ENCODE data around the gene ULK4.

ULK4 gene

GRCh38 chr3:41940393-41940792 is 21.5 kb downstream of the ULK4 start:
- Histone ChIP-seq H3K9ac (ENCODE audit: low read length) (no peak overlapping the region), H3K4me2 (ENCODE audit: low read length) (no peak overlapping the region)

GRCh38 chr3:41936384-41936783 is 25.5 kb downstream of the ULK4 start:
- H3K27me3 ChIP-seq (ENCODE audit: low read depth, low read length): no peaks in the 10 kb centered on the region
- H3K4me1 ChIP-seq (ENCODE audit: low read length): no peaks in the 10 kb centered on the region
- no peak overlapping the region for H3K4me3 ChIP-seq (ENCODE audit: low read length)
- peaks cover 11% of the 10 kb centered on the region for H3K36me3 ChIP-seq (replicated peaks; ENCODE audit: low read depth, low read length)
- H4K20me1 ChIP-seq (ENCODE audit: insufficient read depth, low read length): no peaks in the 10 kb centered on the region
- H2AFZ ChIP-seq (ENCODE audit: low read depth, low read length): no peak overlapping the region
- H3K79me2 ChIP-seq (ENCODE audit: low read length): no peaks in the 10 kb centered on the region
- no peak overlapping the region for H3K9ac ChIP-seq (ENCODE audit: low read length)
- H3K4me2 ChIP-seq (ENCODE audit: low read length): no peak overlapping the region
- no peak overlapping the region for H3K27ac ChIP-seq (ENCODE audit: low read length)
- TF ChIP-seq EZH2phosphoT487 (IDR thresholded peaks at IDR 0.05; ENCODE audit: low read depth): no peak
- TF ChIP-seq CTCF (IDR thresholded peaks at IDR 0.05; ENCODE audit: low read depth, low read length): no peak
- H3K9me3 ChIP-seq (ENCODE audit: insufficient read depth, low read length): peaks cover 5% of the 10 kb centered on the region

More at GRCh38 chr3:41940393-41940792, 21.5 kb downstream of the ULK4 start:
- Histone ChIP-seq H3K27ac (ENCODE audit: low read length) (no peak overlapping the region), H3K27me3 (ENCODE audit: low read depth, low read length) (no peaks in the 10 kb centered on the region), H3K9me3 (ENCODE audit: insufficient read depth, low read length) (peaks cover 5% of the 10 kb centered on the region), H3K4me1 (ENCODE audit: low read length) (no peaks in the 10 kb centered on the region), H3K36me3 (replicated peaks; ENCODE audit: low read depth, low read length) (peaks cover 11% of the 10 kb centered on the region), H3K4me3 (ENCODE audit: low read length) (no peak overlapping the region), H3K79me2 (ENCODE audit: low read length) (no peaks in the 10 kb centered on the region), H4K20me1 (ENCODE audit: insufficient read depth, low read length) (no peaks in the 10 kb centered on the region), H2AFZ (ENCODE audit: low read depth, low read length) (no peak overlapping the region)
- no peak for TF ChIP-seq EZH2phosphoT487 (IDR thresholded peaks at IDR 0.05; ENCODE audit: low read depth)
- TF ChIP-seq CTCF (IDR thresholded peaks at IDR 0.05; ENCODE audit: low read depth, low read length): no peak

GRCh38 chr3:41933154-41933676 is 28.7 kb downstream of the ULK4 start:
- Histone ChIP-seq H3K27ac (ENCODE audit: low read length) (no peak overlapping the region), H4K20me1 (ENCODE audit: insufficient read depth, low read length) (no peaks in the 10 kb centered on the region), H3K79me2 (ENCODE audit: low read length) (no peaks in the 10 kb centered on the region), H3K9ac (ENCODE audit: low read length) (no peak overlapping the region), H3K4me1 (ENCODE audit: low read length) (no peaks in the 10 kb centered on the region), H2AFZ (ENCODE audit: low read depth, low read length) (no peak overlapping the region), H3K27me3 (ENCODE audit: low read depth, low read length) (no peaks in the 10 kb centered on the region), H3K9me3 (ENCODE audit: insufficient read depth, low read length) (no peaks in the 10 kb centered on the region), H3K36me3 (replicated peaks; ENCODE audit: low read depth, low read length) (peaks cover 9% of the 10 kb centered on the region), H3K4me3 (ENCODE audit: low read length) (no peak overlapping the region), H3K4me2 (ENCODE audit: low read length) (no peak overlapping the region)
- TF ChIP-seq CTCF (IDR thresholded peaks at IDR 0.05; ENCODE audit: low read depth, low read length) (no peak), EZH2phosphoT487 (IDR thresholded peaks at IDR 0.05; ENCODE audit: low read depth) (no peak)

DNA sequence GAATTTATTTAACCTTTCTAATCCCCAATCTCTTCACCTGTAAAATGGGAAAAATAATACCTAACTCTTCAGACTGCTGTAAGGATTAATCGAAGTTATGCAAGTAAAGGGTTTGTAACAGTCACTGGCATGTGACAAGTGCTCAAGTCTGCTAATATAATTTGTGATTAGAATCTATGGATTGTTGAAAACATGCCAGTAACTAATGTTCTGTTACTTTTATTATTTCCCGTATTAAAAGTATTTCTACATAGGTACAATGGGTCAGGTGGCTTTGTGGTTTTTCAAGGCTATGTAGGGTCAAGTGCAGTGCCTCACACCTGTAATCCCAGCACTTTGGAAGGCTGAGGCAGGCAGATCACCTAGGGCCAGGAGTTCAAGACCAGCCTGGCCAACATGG is 29.4 kb downstream of the ULK4 start:
- H4K20me1 ChIP-seq (ENCODE audit: insufficient read depth, low read length): no peaks in the 10 kb centered on the region
- H3K27ac ChIP-seq (ENCODE audit: low read length): no peak overlapping the region
- H3K9ac ChIP-seq (ENCODE audit: low read length): no peak overlapping the region
- H3K27me3 ChIP-seq (ENCODE audit: low read depth, low read length): no peaks in the 10 kb centered on the region
- H2AFZ ChIP-seq (ENCODE audit: low read depth, low read length): no peak overlapping the region
- TF ChIP-seq EZH2phosphoT487 (IDR thresholded peaks at IDR 0.05; ENCODE audit: low read depth) (no peak), CTCF (IDR thresholded peaks at IDR 0.05; ENCODE audit: low read depth, low read length) (no peak)
- no peak overlapping the region for H3K4me2 ChIP-seq (ENCODE audit: low read length)
- H3K4me3 ChIP-seq (ENCODE audit: low read length): no peak overlapping the region
- H3K9me3 ChIP-seq (ENCODE audit: insufficient read depth, low read length): no peaks in the 10 kb centered on the region
- H3K36me3 ChIP-seq (replicated peaks; ENCODE audit: low read depth, low read length): peaks cover 9% of the 10 kb centered on the region
- H3K4me1 ChIP-seq (ENCODE audit: low read length): no peaks in the 10 kb centered on the region
- no peaks in the 10 kb centered on the region for H3K79me2 ChIP-seq (ENCODE audit: low read length)

Measured in OCI-LY3 (cell line).